H1 (cell line): ENCODE measurements around the gene SSNA1. TPM values are rescaled to one million over a fixed set of nuclear protein-coding genes. Genes with fewer than 3 reads are reported as not detected.

ENCODE experiments used
- BRCA1 ChIP-seq: IDR thresholded peaks from 2 replicates; pipeline ENCODE4 v1.6.1; 2012; ENCODE audit warnings: low read depth, low read length, improper control_type of control experiment
- CEBPB ChIP-seq: IDR thresholded peaks from 2 replicates; pipeline ENCODE4 v1.6.1; 2012; ENCODE audit warnings: low read depth, low read length
- CHD2 ChIP-seq: IDR thresholded peaks from 2 replicates; pipeline ENCODE4 v1.6.1; 2012; ENCODE audit warnings: low read length, improper control_type of control experiment
- EGR1 ChIP-seq: IDR thresholded peaks from 2 replicates; pipeline ENCODE4 v1.6.1; 2011; ENCODE audit warnings: low read depth, low read length, borderline replicate concordance
- KDM5A ChIP-seq: fragments of 200-600 bp; IDR thresholded peaks from 2 replicates; pipeline ENCODE4 v1.7.1; 2012; ENCODE audit warnings: mild to moderate bottlenecking, low read length, inconsistent platforms, mixed read lengths
- POLR2AphosphoS5 ChIP-seq: IDR thresholded peaks from 2 replicates; pipeline ENCODE4 v1.6.1; 2011; ENCODE audit warnings: low read depth, low read length
- SIN3A ChIP-seq, 2 experiments: IDR thresholded peaks in 1 of 2; conservative IDR thresholded peaks in 1 of 2; 2 replicates each; pipeline ENCODE4 v1.6.1; 2011 to 2012; ENCODE audit warnings: low read length in 2 of 2, improper control_type of control experiment in 1 of 2, low read depth in 1 of 2, mild to moderate bottlenecking in 1 of 2
- SIRT6 ChIP-seq: IDR thresholded peaks from one replicate; pipeline ENCODE4 v1.7.1; 2012; ENCODE audit warnings: low read length, inconsistent platforms
- SIX5 ChIP-seq: IDR thresholded peaks from 2 replicates; pipeline ENCODE4 v1.6.1; 2011; ENCODE audit warnings: mild to moderate bottlenecking, low read depth, low read length
- SRF ChIP-seq: IDR thresholded peaks from 2 replicates; pipeline ENCODE4 v1.6.1; 2011; ENCODE audit warnings: mild to moderate bottlenecking, low read depth, low read length, moderate library complexity
- polyA plus RNA-seq, 7 experiments: library from polyadenylated mRNA; depleted of rRNA in 3 of 7; stranded (reverse) in 5 of 7; unstranded in 2 of 7; fragments of >200 nt in 5 of 7; fragments of 200-250 nt in 2 of 7; gene quantifications; 1 replicate in 5 of 7; 2 replicates in 1 of 7; 4 replicates in 1 of 7; pipeline versions ENCODE4 v1.2.1 to v1.2.3, GENCODE V29; 2011 to 2013; ENCODE audit warnings: missing spikeins in 2 of 7, mixed read lengths in 2 of 7
- total RNA-seq: library from RNA; stranded (reverse); fragmentation: NEBNext Ultra II Directional; extraction: Animal tissue kit (Norgen Biotek cat#: 25700); gene quantifications from 2 replicates; pipeline ENCODE4 v1.2.1, GENCODE V29; 2021
- TF ChIP-seq, protein P1 (sequence below): IDR thresholded peaks from 2 replicates; pipeline ENCODE4 v1.6.1; 2012; ENCODE audit warnings: low read length, inconsistent platforms

Gene SSNA1
- total and polyA plus RNA-seq, 2 of the 8 experiments (the other 6 are each of a cell fraction or from before 2014, with no cell fraction given) = 87.3 to 157 TPM

DNA sequence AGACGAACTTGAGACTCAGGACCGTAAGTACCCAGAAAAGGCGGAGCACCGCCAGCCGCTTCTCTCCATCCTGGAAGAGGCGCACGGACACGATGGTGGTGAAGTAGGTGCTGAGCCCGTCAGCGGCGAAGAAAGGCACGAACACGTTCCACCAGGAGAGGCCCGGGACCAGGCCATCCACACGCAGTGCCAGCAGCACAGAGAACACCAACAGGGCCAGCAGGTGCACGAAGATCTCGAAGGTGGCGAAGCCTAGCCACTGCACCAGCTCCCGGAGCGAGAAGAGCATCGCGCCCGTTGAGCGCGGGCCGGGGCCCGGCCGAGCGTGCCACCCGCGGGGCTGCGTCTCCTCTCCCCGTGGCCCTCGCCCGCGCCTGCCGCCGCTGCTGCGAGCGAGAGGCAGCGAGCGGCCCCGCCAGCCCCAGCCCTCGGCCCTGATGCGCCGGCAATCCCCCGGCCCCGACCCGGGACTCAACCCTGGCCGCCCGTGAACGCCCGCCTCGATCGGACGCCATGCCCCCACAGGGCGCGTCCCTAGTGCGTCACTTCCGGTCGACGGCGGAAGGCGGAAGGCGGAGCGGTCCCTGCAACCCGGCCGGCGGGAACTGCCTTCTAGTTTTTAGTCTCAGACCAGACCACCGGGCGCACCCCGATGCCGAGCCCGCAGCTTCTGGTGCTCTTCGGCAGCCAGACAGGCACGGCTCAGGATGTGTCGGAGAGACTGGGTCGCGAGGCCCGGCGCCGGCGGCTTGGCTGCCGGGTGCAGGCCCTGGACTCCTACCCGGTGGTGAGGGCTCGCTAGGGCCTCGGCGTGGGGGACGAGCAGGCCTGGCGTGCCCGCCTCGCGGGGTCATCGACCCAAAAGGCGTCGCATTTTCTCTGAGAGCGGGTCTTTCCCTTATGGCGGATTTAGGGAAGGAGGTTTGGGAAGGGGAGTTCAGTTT lies 16.9 kb downstream of the SSNA1 start, which contains the start of the genes NDOR1 and TMEM203 (continued):
- TF ChIP-seq SIN3A (conservative IDR thresholded peaks at IDR 0.05 in 1 of 2, IDR thresholded peaks at IDR 0.05 in 1 of 2; ENCODE audit: low read depth in 1 of 2, low read length in 2 of 2) = peak; percentile 92 to 93; a peak in 3 of 4 replicates
- TF ChIP-seq SIX5 = no peak
- TF ChIP-seq SIRT6 = no peak
- TF ChIP-seq CEBPB = no peak
- TF ChIP-seq EGR1 = no peak
- TF ChIP-seq KDM5A = peak; percentile 97
- TF ChIP-seq BRCA1 = no peak
- peak; percentile 91 for TF ChIP-seq POLR2AphosphoS5
- TF ChIP-seq SRF = peak; percentile 73
- TF ChIP-seq, protein P1, sequence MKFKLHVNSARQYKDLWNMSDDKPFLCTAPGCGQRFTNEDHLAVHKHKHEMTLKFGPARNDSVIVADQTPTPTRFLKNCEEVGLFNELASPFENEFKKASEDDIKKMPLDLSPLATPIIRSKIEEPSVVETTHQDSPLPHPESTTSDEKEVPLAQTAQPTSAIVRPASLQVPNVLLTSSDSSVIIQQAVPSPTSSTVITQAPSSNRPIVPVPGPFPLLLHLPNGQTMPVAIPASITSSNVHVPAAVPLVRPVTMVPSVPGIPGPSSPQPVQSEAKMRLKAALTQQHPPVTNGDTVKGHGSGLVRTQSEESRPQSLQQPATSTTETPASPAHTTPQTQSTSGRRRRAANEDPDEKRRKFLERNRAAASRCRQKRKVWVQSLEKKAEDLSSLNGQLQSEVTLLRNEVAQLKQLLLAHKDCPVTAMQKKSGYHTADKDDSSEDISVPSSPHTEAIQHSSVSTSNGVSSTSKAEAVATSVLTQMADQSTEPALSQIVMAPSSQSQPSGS = no peak
- TF ChIP-seq CHD2 = peak; percentile 49; the same call in 1 of the 2 replicates
